KMS-11 (cell line): ENCODE results near the gene CDKN1C.
A peak's percentile ranks its signal among the peaks of the same experiment; 100 is the strongest.

ENCODE experiments used
- H2AFZ ChIP-seq: fragments of 200-600 bp; sonication (generic); 2 replicates; pipeline ENCODE4 v1.6.1; 2016; ENCODE audit warnings: antibody characterized with exemption, mixed run types, low read depth
- H3K27ac ChIP-seq: fragments of 200-600 bp; sonication (generic); 2 replicates; pipeline ENCODE4 v1.6.1; 2016; ENCODE audit warnings: mild to moderate bottlenecking, mixed run types
- H3K27me3 ChIP-seq: fragments of 200-600 bp; sonication (generic); 2 replicates; pipeline ENCODE4 v1.6.1; 2017; ENCODE audit warnings: mild to moderate bottlenecking, low read depth, mixed run types, moderate library complexity; ENCODE audit not compliant: insufficient read depth
- H3K36me3 ChIP-seq: fragments of 200-600 bp; sonication (generic); 2 replicates; pipeline ENCODE4 v1.6.1; 2017; ENCODE audit warnings: mild to moderate bottlenecking, mixed run types; ENCODE audit not compliant: insufficient read depth
- H3K4me1 ChIP-seq: fragments of 200-600 bp; sonication (generic); 2 replicates; pipeline ENCODE4 v1.6.1; 2016; ENCODE audit warnings: mild to moderate bottlenecking, low read depth, mixed run types; ENCODE audit not compliant: poor library complexity, severe bottlenecking
- H3K4me2 ChIP-seq: fragments of 200-600 bp; sonication (generic); 2 replicates; pipeline ENCODE4 v1.7.0; 2016; ENCODE audit warnings: mild to moderate bottlenecking, mixed run types
- H3K4me3 ChIP-seq: fragments of 200-600 bp; sonication (generic); IDR thresholded peaks from 2 replicates; pipeline ENCODE4 v1.6.1; 2017; ENCODE audit warnings: low read depth, low read length, mixed read lengths; ENCODE audit not compliant: insufficient read depth
- H3K79me2 ChIP-seq: fragments of 200-600 bp; sonication (generic); 2 replicates; pipeline ENCODE4 v1.6.1; 2016; ENCODE audit warnings: low read depth, mixed run types; ENCODE audit not compliant: insufficient read depth
- H3K9ac ChIP-seq: fragments of 200-600 bp; sonication (generic); 2 replicates; pipeline ENCODE4 v1.6.1; 2016; ENCODE audit warnings: mild to moderate bottlenecking, mixed run types
- H4K20me1 ChIP-seq: fragments of 200-600 bp; sonication (generic); 2 replicates; pipeline ENCODE4 v1.6.1; 2016; ENCODE audit warnings: mild to moderate bottlenecking, mixed run types; ENCODE audit not compliant: insufficient read depth
- CTCF ChIP-seq: fragments of 200-600 bp; sonication (generic); conservative IDR thresholded peaks from 2 replicates; pipeline ENCODE4 v1.6.1; 2017; ENCODE audit warnings: low read depth, mild to moderate bottlenecking, antibody characterized with exemption, low read length, moderate library complexity, mixed read lengths

The CDKN1C gene

GRCh38 chr11:2901196-2901796 lies 15.7 kb upstream of the CDKN1C start:
- H3K4me3 ChIP-seq, result no peak overlapping the region
- peak overlapping the region; percentile 73; the same call in 1 of the 2 replicates for H3K4me2 ChIP-seq
- peak overlapping the region; percentile 25; the same call in 1 of the 2 replicates for H3K9ac ChIP-seq
- H2AFZ ChIP-seq, result peak overlapping the region; percentile 90
- H4K20me1 ChIP-seq, result no peaks in the 10 kb centered on the region
- H3K27ac ChIP-seq, result no peak overlapping the region
- no peaks in the 10 kb centered on the region for H3K79me2 ChIP-seq
- H3K4me1 ChIP-seq, result peaks cover 7% of the 10 kb centered on the region
- H3K36me3 ChIP-seq, result no peaks in the 10 kb centered on the region
- H3K27me3 ChIP-seq, result no peaks in the 10 kb centered on the region
- TF ChIP-seq CTCF, result no peak

- Histone ChIP-seq H3K4me2 (no peak overlapping the region), H4K20me1 (no peaks in the 10 kb centered on the region), H3K27me3 (no peaks in the 10 kb centered on the region), H2AFZ (no peak overlapping the region), H3K4me3 (no peak overlapping the region), H3K9ac (no peak overlapping the region), H3K79me2 (no peaks in the 10 kb centered on the region), H3K36me3 (no peaks in the 10 kb centered on the region), H3K27ac (no peak overlapping the region), H3K4me1 (peaks cover 7% of the 10 kb centered on the region)
- no peak for TF ChIP-seq CTCF
Measured at GRCh38 chr11:2899080-2899783, 13.7 kb upstream of the CDKN1C start.

GRCh38 chr11:2898366-2899079 lies 12.9 kb upstream of the CDKN1C start:
- Histone ChIP-seq H4K20me1 (no peaks in the 10 kb centered on the region), H2AFZ (no peak overlapping the region), H3K27ac (no peak overlapping the region), H3K4me2 (no peak overlapping the region), H3K36me3 (no peaks in the 10 kb centered on the region), H3K79me2 (no peaks in the 10 kb centered on the region), H3K4me3 (no peak overlapping the region), H3K4me1 (peaks cover 7% of the 10 kb centered on the region), H3K27me3 (no peaks in the 10 kb centered on the region), H3K9ac (no peak overlapping the region)
- TF ChIP-seq CTCF, result no peak

GRCh38 chr11:2897048-2897447 lies 11.5 kb upstream of the CDKN1C start:
- no peak for TF ChIP-seq CTCF

More at GRCh38 chr11:2897048-2897447, 11.5 kb upstream of the CDKN1C start:
- Histone ChIP-seq H3K36me3 (no peaks in the 10 kb centered on the region), H3K4me2 (no peak overlapping the region), H4K20me1 (no peaks in the 10 kb centered on the region), H2AFZ (no peak overlapping the region), H3K27ac (no peak overlapping the region), H3K4me3 (no peak overlapping the region), H3K79me2 (no peaks in the 10 kb centered on the region), H3K4me1 (peaks cover 12% of the 10 kb centered on the region), H3K27me3 (no peaks in the 10 kb centered on the region), H3K9ac (no peak overlapping the region)
